Measurements from ENCODE around the gene SUPT16H. TPM values are rescaled to one million over a fixed set of nuclear protein-coding genes. Genes with fewer than 3 reads are reported as not detected.
A peak's percentile ranks its signal among the peaks of the same experiment; 100 is the strongest.
"Not testable (repeated sequence)": the region's sequence is repeated elsewhere in the genome, so short reads cannot be mapped to it uniquely, and the experiment has no call there.

SUPT16H gene
- total RNA-seq, 2 experiments from 2014 or later = 125 to 139 TPM

- Mint-ChIP-seq H3K4me3 (peak overlapping the region; percentile 60), H3K9me3 (no peaks in the 10 kb centered on the region), H3K4me1 (peaks cover 17% of the 10 kb centered on the region), H3K36me3 (ENCODE audit: low read depth) (peaks cover 3% of the 10 kb centered on the region), H3K27me3 (peaks cover 5% of the 10 kb centered on the region), H3K27ac (peak overlapping the region; percentile 79)
- no peak for DNase-seq
- POLR2A ChIA-PET = no interaction called here
- CTCF ChIA-PET = interaction anchor here (0.6 to 1.3 kb wide), 3 partner anchors 11 to 37 kb away, joined by 3 read pairs; no protein-coding TSS in a partner anchor
Measured at GRCh38 chr14:21309238-21309636, 74.6 kb downstream of the SUPT16H start.

GRCh38 chr14:21308479-21309237, 75.2 kb downstream of the SUPT16H start:
- peaks cover 17% of the 10 kb centered on the region for H3K4me1 Mint-ChIP-seq
- H3K9me3 Mint-ChIP-seq = no peaks in the 10 kb centered on the region
- ChIA-PET CTCF (interaction anchor here (0.6 to 1.3 kb wide), 3 partner anchors 12 to 37 kb away, joined by 3 to 4 read pairs (median 3); no protein-coding TSS in a partner anchor), POLR2A (no interaction called here)
- peaks cover 3% of the 10 kb centered on the region for H3K36me3 Mint-ChIP-seq (ENCODE audit: low read depth)
- peak overlapping the region; percentile 79 for H3K27ac Mint-ChIP-seq
- H3K4me3 Mint-ChIP-seq = peak overlapping the region; percentile 60
- DNase-seq = peak; percentile 83
- H3K27me3 Mint-ChIP-seq = peaks cover 5% of the 10 kb centered on the region

GRCh38 chr14:21308132-21308478, 75.7 kb downstream of the SUPT16H start:
- Mint-ChIP-seq H3K4me1 (peaks cover 17% of the 10 kb centered on the region), H3K4me3 (peak overlapping the region; percentile 60), H3K36me3 (ENCODE audit: low read depth) (peaks cover 3% of the 10 kb centered on the region), H3K27me3 (peaks cover 8% of the 10 kb centered on the region), H3K9me3 (no peaks in the 10 kb centered on the region), H3K27ac (peak overlapping the region; percentile 3)
- DNase-seq = no peak
- POLR2A ChIA-PET = no interaction called here
- CTCF ChIA-PET = interaction anchor here (0.6 kb wide), 1 partner anchor 25 kb away, joined by 4 read pairs; no protein-coding TSS in a partner anchor

GRCh38 chr14:21307637-21308036, 76.2 kb downstream of the SUPT16H start:
- ChIA-PET POLR2A (no interaction called here), CTCF (interaction anchor here (1.3 kb wide), 1 partner anchor 14 kb away, joined by 3 read pairs; no protein-coding TSS in a partner anchor)
- Mint-ChIP-seq H3K27me3 (peaks cover 10% of the 10 kb centered on the region), H3K4me3 (no peak overlapping the region), H3K4me1 (peaks cover 17% of the 10 kb centered on the region), H3K36me3 (ENCODE audit: low read depth) (peaks cover 3% of the 10 kb centered on the region), H3K27ac (no peak overlapping the region), H3K9me3 (no peaks in the 10 kb centered on the region)
- DNase-seq = no peak

- H3K4me1 Mint-ChIP-seq; H3K9me3 Mint-ChIP-seq; H3K36me3 Mint-ChIP-seq (ENCODE audit: low read depth); H3K4me3 Mint-ChIP-seq; DNase-seq; H3K27ac Mint-ChIP-seq; POLR2A ChIA-PET: not testable (repeated sequence)
- CTCF ChIA-PET = interaction anchor here (1.7 kb wide), 1 partner anchor 9 kb away, joined by 4 read pairs; no protein-coding TSS in a partner anchor
- H3K27me3 Mint-ChIP-seq = peaks cover 32% of the 10 kb centered on the region
Measured at GRCh38 chr14:21302836-21303140, 81.0 kb downstream of the SUPT16H start.

- Mint-ChIP-seq H3K4me1 (peaks cover 6% of the 10 kb centered on the region), H3K36me3 (ENCODE audit: low read depth) (no peaks in the 10 kb centered on the region)
Measured at GRCh38 chr14:21302013-21302835, 81.6 kb downstream of the SUPT16H start.

More at GRCh38 chr14:21302013-21302835, 81.6 kb downstream of the SUPT16H start:
- CTCF ChIA-PET = interaction anchor here (0.5 to 1.7 kb wide), 2 partner anchors 10 to 309 kb away, joined by 3 to 4 read pairs; no protein-coding TSS in a partner anchor
- no peak overlapping the region for H3K27ac Mint-ChIP-seq
- H3K27me3 Mint-ChIP-seq = peaks cover 35% of the 10 kb centered on the region
- POLR2A ChIA-PET = no interaction called here
- no peak overlapping the region for H3K4me3 Mint-ChIP-seq
- DNase-seq = no peak
- no peaks in the 10 kb centered on the region for H3K9me3 Mint-ChIP-seq

Other genes with a start within 250 kb of the SUPT16H start
- gene OR5AU1, start 228.0 kb downstream of the SUPT16H start, total RNA-seq = not detected
- 100 to 1,000 TPM; 684 to 863 TPM for gene HNRNPC, start 114.6 kb downstream of the SUPT16H start, total RNA-seq
- gene RPGRIP1, start 103.9 kb downstream of the SUPT16H start, total RNA-seq = not detected
- gene CHD8, start 72.1 kb upstream of the SUPT16H start, total RNA-seq = 100 to 1,000 TPM; 123 to 127 TPM
- 10 to 100 TPM; 23.3 to 23.8 TPM for gene RAB2B, start 92.9 kb upstream of the SUPT16H start, total RNA-seq
- 10 to 100 TPM; 78.0 to 83.1 TPM for gene TOX4, start 93.2 kb upstream of the SUPT16H start, total RNA-seq
- 10 to 100 TPM; 80.2 to 81.4 TPM for gene METTL3, start 127.3 kb upstream of the SUPT16H start, total RNA-seq
- gene SALL2, start 142.3 kb upstream of the SUPT16H start, total RNA-seq = 1 to 10 TPM; 1.9 to 2.2 TPM
- not detected for gene OR10G3, start 196.1 kb upstream of the SUPT16H start, total RNA-seq

Measured in activated CD4-positive, alpha-beta T cell treated with anti-CD3 and anti-CD28 coated beads, Interleukin-2, amount 10 ng/mL, durations not matched to agents 7 days and 5 days (primary cell).